Endothelial cell (in vitro differentiated cells): ENCODE results near the gene SCRN1. TPM values are rescaled to one million over a fixed set of nuclear protein-coding genes. Genes with fewer than 3 reads are reported as not detected.
A peak's percentile ranks its signal among the peaks of the same experiment; 100 is the strongest.

Experiments
- DNase-seq: peaks from one replicate; pipeline ENCODE4 v3.0.0; 2021; ENCODE audit warnings: low spot score
- H3K27ac Mint-ChIP-seq: one replicate; pipeline ENCODE4 v1.8.0; 2021; ENCODE audit warnings: mixed read lengths, inconsistent platforms; ENCODE audit not compliant: unreplicated experiment
- H3K27me3 Mint-ChIP-seq: one replicate; pipeline ENCODE4 v1.8.0; 2021; ENCODE audit warnings: mild to moderate bottlenecking, moderate library complexity, mixed read lengths, inconsistent platforms; ENCODE audit not compliant: unreplicated experiment
- H3K36me3 Mint-ChIP-seq: one replicate; pipeline ENCODE4 v1.8.0; 2021; ENCODE audit warnings: mild to moderate bottlenecking, low read depth, mixed read lengths, inconsistent platforms; ENCODE audit not compliant: unreplicated experiment
- H3K4me1 Mint-ChIP-seq: one replicate; pipeline ENCODE4 v1.8.0; 2021; ENCODE audit warnings: mild to moderate bottlenecking, mixed read lengths, inconsistent platforms; ENCODE audit not compliant: unreplicated experiment
- H3K4me3 Mint-ChIP-seq: one replicate; pipeline ENCODE4 v1.8.0; 2021; ENCODE audit warnings: mild to moderate bottlenecking, mixed read lengths, inconsistent platforms; ENCODE audit not compliant: unreplicated experiment
- H3K9me3 Mint-ChIP-seq: one replicate; pipeline ENCODE4 v1.8.0; 2021; ENCODE audit warnings: mixed read lengths, inconsistent platforms; ENCODE audit not compliant: unreplicated experiment
- total RNA-seq: library from RNA; stranded (reverse); fragmentation: NEBNext Ultra II Directional; extraction: Animal tissue kit (Norgen Biotek cat#: 25700); gene quantifications from one replicate; pipeline ENCODE4 v1.2.1, GENCODE V29; 2021; ENCODE audit not compliant: unreplicated experiment
- TF ChIP-seq, protein P1 (sequence below): fragments of 200-600 bp; sonication (generic); IDR thresholded peaks from one replicate; pipeline ENCODE4 v1.5.0; 2021; ENCODE audit warnings: antibody characterized with exemption; ENCODE audit not compliant: unreplicated experiment

Gene SCRN1
- total RNA-seq, 1 donor from 2014 or later, result 64.4 TPM

DNA sequence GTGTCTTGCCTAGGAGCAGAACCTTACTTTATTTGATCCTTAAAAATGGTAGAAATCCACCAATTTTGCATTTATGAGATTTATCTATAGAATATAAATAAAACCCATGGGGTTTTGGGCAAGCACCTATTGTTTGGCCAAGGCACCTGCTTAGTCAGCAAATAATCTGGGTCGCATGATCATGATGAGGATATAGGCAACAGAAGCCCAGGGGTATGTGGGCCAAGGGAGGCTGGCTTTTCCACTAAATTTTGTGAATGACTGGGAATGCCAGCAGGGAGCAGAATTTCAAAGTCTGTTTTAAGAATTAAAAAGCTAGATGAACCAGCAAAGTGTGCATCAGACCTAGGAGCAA, 17.3 kb downstream of the SCRN1 start:
- H3K4me3 Mint-ChIP-seq, result no peak overlapping the region
- H3K27ac Mint-ChIP-seq, result no peak overlapping the region
- TF ChIP-seq, protein P1, sequence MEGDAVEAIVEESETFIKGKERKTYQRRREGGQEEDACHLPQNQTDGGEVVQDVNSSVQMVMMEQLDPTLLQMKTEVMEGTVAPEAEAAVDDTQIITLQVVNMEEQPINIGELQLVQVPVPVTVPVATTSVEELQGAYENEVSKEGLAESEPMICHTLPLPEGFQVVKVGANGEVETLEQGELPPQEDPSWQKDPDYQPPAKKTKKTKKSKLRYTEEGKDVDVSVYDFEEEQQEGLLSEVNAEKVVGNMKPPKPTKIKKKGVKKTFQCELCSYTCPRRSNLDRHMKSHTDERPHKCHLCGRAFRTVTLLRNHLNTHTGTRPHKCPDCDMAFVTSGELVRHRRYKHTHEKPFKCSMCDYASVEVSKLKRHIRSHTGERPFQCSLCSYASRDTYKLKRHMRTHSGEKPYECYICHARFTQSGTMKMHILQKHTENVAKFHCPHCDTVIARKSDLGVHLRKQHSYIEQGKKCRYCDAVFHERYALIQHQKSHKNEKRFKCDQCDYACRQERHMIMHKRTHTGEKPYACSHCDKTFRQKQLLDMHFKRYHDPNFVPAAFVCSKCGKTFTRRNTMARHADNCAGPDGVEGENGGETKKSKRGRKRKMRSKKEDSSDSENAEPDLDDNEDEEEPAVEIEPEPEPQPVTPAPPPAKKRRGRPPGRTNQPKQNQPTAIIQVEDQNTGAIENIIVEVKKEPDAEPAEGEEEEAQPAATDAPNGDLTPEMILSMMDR, result no peak
- H3K9me3 Mint-ChIP-seq, result no peaks in the 10 kb centered on the region
- peaks cover 4% of the 10 kb centered on the region for H3K36me3 Mint-ChIP-seq
- H3K4me1 Mint-ChIP-seq, result peaks cover 16% of the 10 kb centered on the region
- H3K27me3 Mint-ChIP-seq, result no peaks in the 10 kb centered on the region
- no peak for DNase-seq

DNA sequence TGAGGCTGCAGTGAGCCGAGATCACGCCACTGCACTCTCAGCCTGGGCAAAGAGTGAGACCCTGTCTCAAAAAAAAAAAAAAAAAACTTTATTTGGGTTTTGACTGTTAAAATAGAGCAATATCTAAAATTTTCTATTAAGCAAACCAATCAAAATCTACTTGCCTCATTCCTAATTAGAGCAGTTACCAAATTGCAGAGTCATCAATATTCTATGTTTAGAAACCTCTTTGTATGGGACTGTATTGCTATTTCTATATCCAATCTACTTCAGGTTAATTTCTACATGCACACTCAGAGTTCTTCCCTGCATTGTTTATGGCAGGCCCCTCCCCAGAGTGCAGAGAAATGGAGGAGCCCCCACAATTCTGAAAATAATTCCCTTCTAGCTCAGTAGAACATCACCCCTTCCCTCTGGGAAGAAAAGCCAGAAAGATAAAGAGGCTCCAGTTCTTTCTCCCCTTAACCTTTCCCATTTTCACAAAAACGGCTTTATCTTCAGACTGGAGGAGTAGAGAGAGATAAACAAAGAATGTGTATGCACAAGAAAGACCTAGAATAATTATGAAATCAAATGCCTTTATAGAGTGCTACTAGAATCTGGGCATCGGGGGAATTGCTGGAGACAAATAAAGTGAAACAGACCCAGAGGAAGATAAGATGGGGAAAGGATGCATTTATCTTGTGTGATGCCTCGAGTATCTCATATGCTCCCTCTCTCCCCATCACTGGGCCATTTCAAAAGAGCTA, 17.9 kb downstream of the SCRN1 start:
- TF ChIP-seq, protein P1, result no peak
- Mint-ChIP-seq H3K27ac (no peak overlapping the region), H3K4me1 (peaks cover 13% of the 10 kb centered on the region), H3K4me3 (no peak overlapping the region), H3K27me3 (no peaks in the 10 kb centered on the region), H3K9me3 (no peaks in the 10 kb centered on the region), H3K36me3 (peaks cover 4% of the 10 kb centered on the region)
- no peak for DNase-seq

DNA sequence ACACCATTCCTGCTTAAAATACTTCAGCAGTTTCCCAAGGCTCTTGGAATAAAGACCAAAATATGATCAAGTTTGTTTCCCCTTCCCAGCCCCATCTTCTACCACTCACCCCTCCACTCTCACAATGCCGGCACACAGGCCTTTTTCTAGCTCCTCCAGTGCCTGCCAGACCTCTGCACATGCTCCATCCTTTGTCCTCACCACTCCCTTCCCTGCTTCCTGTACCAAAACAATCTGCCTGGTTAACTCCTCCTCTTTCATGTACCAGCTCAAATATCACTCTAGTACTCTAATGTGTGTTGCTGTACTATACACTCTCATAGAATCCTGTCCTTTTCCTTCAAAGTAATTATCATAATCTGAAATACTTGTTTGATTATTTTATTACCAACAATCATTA, 19.4 kb downstream of the SCRN1 start:
- peaks cover 11% of the 10 kb centered on the region for H3K4me1 Mint-ChIP-seq

DNA sequence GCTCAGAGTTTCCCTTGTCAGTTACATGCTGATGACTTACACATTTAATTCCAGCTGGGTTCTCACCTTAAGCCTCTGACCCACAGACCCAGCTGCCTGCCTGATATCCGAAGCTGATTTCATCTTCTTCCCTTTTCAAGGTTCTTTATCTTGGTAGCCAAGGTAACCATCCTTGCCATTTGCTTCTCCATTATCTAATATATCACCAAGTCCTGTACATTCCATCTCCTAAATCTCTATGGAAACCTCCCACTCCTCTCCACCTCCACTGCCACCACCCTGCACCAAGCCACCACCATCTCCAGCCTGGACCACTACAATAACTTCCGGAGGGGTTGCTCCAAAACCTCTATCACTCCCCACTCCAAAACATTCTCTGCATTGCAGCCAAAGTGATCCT, 19.9 kb downstream of the SCRN1 start:
- Mint-ChIP-seq H3K4me3 (no peak overlapping the region), H3K27ac (no peak overlapping the region)

More for the DNA sequence above, 19.4 kb downstream of the SCRN1 start:
- Mint-ChIP-seq H3K27ac (peak overlapping the region; percentile 16), H3K4me3 (no peak overlapping the region), H3K27me3 (peaks cover 2% of the 10 kb centered on the region), H3K36me3 (peaks cover 6% of the 10 kb centered on the region), H3K9me3 (no peaks in the 10 kb centered on the region)
- no peak for DNase-seq
- TF ChIP-seq, protein P1, result no peak

More for the DNA sequence above, 19.9 kb downstream of the SCRN1 start:
- TF ChIP-seq, protein P1, result no peak
- Mint-ChIP-seq H3K4me1 (peaks cover 11% of the 10 kb centered on the region), H3K27me3 (peaks cover 2% of the 10 kb centered on the region), H3K9me3 (no peaks in the 10 kb centered on the region), H3K36me3 (peaks cover 6% of the 10 kb centered on the region)
- no peak for DNase-seq
